HCT116 (cell line): ENCODE measurements around the gene DTD1. TPM values are rescaled to one million over a fixed set of nuclear protein-coding genes. Genes with fewer than 3 reads are reported as not detected.

Source experiments
- ATAC-seq: fragments of 200-7000 bp; cut with Tn5 transposase; 2 replicates; pipeline ENCODE4 v1.9.1; 2020; ENCODE audit warnings: mild to moderate bottlenecking, moderate library complexity
- BruUV-seq: library from RNA; stranded (reverse); fragments of 400-500 nt; replicated peaks from 2 replicates; lab custom pipeline; 2021; lab: Mats Ljungman, UMichigan
- CTCF ChIA-PET: fragments of 300-600 bp; sonication (Branson Sonifier 250); formaldehyde crosslinking; loops from one replicate; lab custom pipeline; 2021; ENCODE audit warnings: antibody characterized with exemption; lab: Charles Lee
- POLR2A ChIA-PET: fragments of 300-600, 350-600 bp; sonication (Branson Sonifier 250); formaldehyde crosslinking; loops from one replicate; lab custom pipeline; 2021; ENCODE audit warnings: antibody characterized with exemption; lab: Charles Lee
- RAD21 ChIA-PET, 2 experiments: fragments of 300-600 bp; sonication (Branson Sonifier 250); formaldehyde crosslinking; loops; one replicate each; lab custom pipeline; 2023; ENCODE audit warnings: low total read pairs in 2 of 2; ENCODE audit not compliant: uncharacterized antibody in 2 of 2, unreplicated experiment in 2 of 2, low non-redundant PET in 1 of 2; lab: Charles Lee
- DNase-seq: peaks from one replicate; pipeline ENCODE4 v3.0.0-alpha.2; 2010; ENCODE audit warnings: low read depth, low spot score
- H2AFZ ChIP-seq: fragments of 200-600 bp; shearing (Covaris generic), sonication (generic); 2 replicates; pipeline ENCODE4 v1.6.1; 2017; ENCODE audit warnings: low read depth, mixed run types, mixed read lengths, antibody characterized with exemption, low read length; ENCODE audit not compliant: poor library complexity, severe bottlenecking
- H3K27ac ChIP-seq: 2 replicates; pipeline ENCODE4 v1.5.1; 2012; ENCODE audit warnings: low read depth, low read length
- H3K27me3 ChIP-seq: fragments of 200-600 bp; sonication (generic); 2 replicates; pipeline ENCODE4 v1.6.1; 2016; ENCODE audit warnings: mixed run types, low read length, mixed read lengths; ENCODE audit not compliant: insufficient read depth
- H3K36me3 ChIP-seq, 2 experiments: fragments of 200-500 bp in 1 of 2; fragments of 200-600 bp in 1 of 2; sonication (Bioruptor generic) in 1 of 2; sonication (generic) in 1 of 2; 2 replicates each; pipeline versions ENCODE4 v1.5.1 to v1.6.1; 2014 to 2016; ENCODE audit warnings: low read length in 2 of 2, inconsistent platforms in 1 of 2, mixed read lengths in 1 of 2, mixed run types in 1 of 2; ENCODE audit not compliant: insufficient read depth in 2 of 2, control insufficient read depth in 1 of 2
- H3K4me1 ChIP-seq, 2 experiments: fragments of 200-600 bp in 1 of 2; sonication (generic) in 1 of 2; 2 replicates each; pipeline versions ENCODE4 v1.5.1 to v1.6.1; 2012 to 2017; ENCODE audit warnings: low read length in 2 of 2, inconsistent platforms in 1 of 2, mild to moderate bottlenecking in 1 of 2, mixed read lengths in 1 of 2, mixed run types in 1 of 2, moderate library complexity in 1 of 2; ENCODE audit not compliant: insufficient read depth in 2 of 2, control insufficient read depth in 1 of 2
- H3K4me2 ChIP-seq: fragments of 200-600 bp; sonication (generic); 2 replicates; pipeline ENCODE4 v1.6.1; 2017; ENCODE audit warnings: mixed run types, low read length, mixed read lengths
- H3K4me3 ChIP-seq, 2 experiments: fragments of 200-600 bp in 1 of 2; sonication (generic) in 1 of 2; replicated peaks in 1 of 2; 2 replicates each; pipeline ENCODE4 v1.5.1; 2011 to 2016; ENCODE audit warnings: low read length in 2 of 2, control low read depth in 1 of 2, low read depth in 1 of 2, mild to moderate bottlenecking in 1 of 2, mixed read lengths in 1 of 2, mixed run types in 1 of 2
- H3K79me2 ChIP-seq: fragments of 200-600 bp; sonication (generic); 2 replicates; pipeline ENCODE4 v1.6.1; 2017; ENCODE audit warnings: mild to moderate bottlenecking, mixed run types, low read length, moderate library complexity, mixed read lengths; ENCODE audit not compliant: insufficient read depth
- H3K9ac ChIP-seq: fragments of 200-600 bp; sonication (generic); 2 replicates; pipeline ENCODE4 v1.6.1; 2016; ENCODE audit warnings: low read length, mixed read lengths
- H3K9me2 ChIP-seq: fragments of 200-600 bp; sonication (generic), shearing (Covaris generic); 2 replicates; pipeline ENCODE4 v1.6.1; 2017; ENCODE audit warnings: mixed run types, mild to moderate bottlenecking, moderate library complexity; ENCODE audit not compliant: insufficient read depth
- H3K9me3 ChIP-seq, 2 experiments: fragments of 200-500 bp in 1 of 2; fragments of 200-600 bp in 1 of 2; sonication (Bioruptor generic) in 1 of 2; sonication (generic) in 1 of 2; 2 replicates each; pipeline ENCODE4 v1.6.1; 2014 to 2017; ENCODE audit warnings: low read length in 2 of 2, mixed read lengths in 2 of 2, inconsistent platforms in 1 of 2, low read depth in 1 of 2, mild to moderate bottlenecking in 1 of 2, mixed run types in 1 of 2, moderate library complexity in 1 of 2; ENCODE audit not compliant: control insufficient read depth in 1 of 2, insufficient read depth in 1 of 2
- H4K20me1 ChIP-seq: fragments of 200-600 bp; sonication (generic), shearing (Covaris generic); 2 replicates; pipeline ENCODE4 v1.6.1; 2017; ENCODE audit warnings: mixed run types, mild to moderate bottlenecking, moderate library complexity; ENCODE audit not compliant: insufficient read depth
- ATF3 ChIP-seq: IDR thresholded peaks from 2 replicates; pipeline ENCODE4 v1.6.1; 2012
- CEBPB ChIP-seq: IDR thresholded peaks from 2 replicates; pipeline ENCODE4 v1.6.1; 2012; ENCODE audit warnings: low read depth
- CTCF ChIP-seq, 3 experiments: fragments of 200-600 bp in 1 of 3; sonication (generic) in 1 of 3; IDR thresholded peaks in 2 of 3; conservative IDR thresholded peaks in 1 of 3; 2 replicates each; pipeline ENCODE4 v1.5.1; 2012 to 2017; ENCODE audit warnings: low read depth in 2 of 3, low read length in 2 of 3, antibody characterized with exemption in 1 of 3, borderline replicate concordance in 1 of 3, control low read depth in 1 of 3, mild to moderate bottlenecking in 1 of 3, mixed read lengths in 1 of 3, mixed run types in 1 of 3, moderate library complexity in 1 of 3; ENCODE audit not compliant: insufficient read depth in 1 of 3
- EGR1 ChIP-seq: IDR thresholded peaks from 2 replicates; pipeline ENCODE4 v1.6.1; 2012; ENCODE audit warnings: low read depth
- ELF1 ChIP-seq: IDR thresholded peaks from 2 replicates; pipeline ENCODE4 v1.6.1; 2012; ENCODE audit warnings: low read depth, borderline replicate concordance
- EZH2phosphoT487 ChIP-seq: fragments of 200-600 bp; IDR thresholded peaks from 2 replicates; pipeline ENCODE4 v1.6.1; 2018; ENCODE audit warnings: antibody characterized with exemption, borderline replicate concordance
- FOSL1 ChIP-seq: IDR thresholded peaks from 2 replicates; pipeline ENCODE4 v1.6.1; 2012; ENCODE audit warnings: low read depth
- MAX ChIP-seq: IDR thresholded peaks from 2 replicates; pipeline ENCODE4 v1.6.1; 2012
- POLR2A ChIP-seq: IDR thresholded peaks from 2 replicates; pipeline ENCODE4 v1.7.0; 2011; ENCODE audit warnings: borderline replicate concordance; ENCODE audit not compliant: insufficient read depth, insufficient read length; ENCODE audit errors: extremely low read depth
- POLR2AphosphoS5 ChIP-seq: IDR thresholded peaks from 2 replicates; pipeline ENCODE4 v1.6.1; 2011; ENCODE audit warnings: mild to moderate bottlenecking, low read depth, low read length, moderate library complexity
- RAD21 ChIP-seq: IDR thresholded peaks from 2 replicates; pipeline ENCODE4 v1.6.1; 2012; ENCODE audit warnings: low read depth, mild to moderate bottlenecking
- SIN3A ChIP-seq: IDR thresholded peaks from 2 replicates; pipeline ENCODE4 v1.6.1; 2012; ENCODE audit warnings: low read depth
- SP1 ChIP-seq: IDR thresholded peaks from 2 replicates; pipeline ENCODE4 v1.6.1; 2012; ENCODE audit warnings: low read depth
- TCF7L2 ChIP-seq: IDR thresholded peaks from 2 replicates; pipeline ENCODE4 v1.7.0; 2011; ENCODE audit warnings: borderline replicate concordance, inconsistent platforms; ENCODE audit not compliant: insufficient read depth, insufficient read length; ENCODE audit errors: extremely low read depth
- ZNF274 ChIP-seq: fragments of 200-500 bp; sonication (Bioruptor generic); IDR thresholded peaks from 2 replicates; pipeline ENCODE4 v1.6.1; 2014; ENCODE audit warnings: mild to moderate bottlenecking, low read depth, low read length, inconsistent platforms
- intact Hi-C: fragments of 100-400 bp; cut with micrococcal nuclease; formaldehyde crosslinking; loops from 2 replicates; pipeline ENCODE4 v1.10.0; 2022
- total RNA-seq: library from RNA; stranded (reverse); gene quantifications from one replicate; pipeline ENCODE4 v1.2.1, GENCODE V29; 2021; ENCODE audit not compliant: unreplicated experiment
- TF ChIP-seq, protein P1 (sequence below): IDR thresholded peaks from 2 replicates; pipeline ENCODE4 v1.6.1; 2012; ENCODE audit warnings: low read depth

DTD1 gene
- total RNA-seq, 1 experiment from 2014 or later: 54.5 TPM

DNA sequence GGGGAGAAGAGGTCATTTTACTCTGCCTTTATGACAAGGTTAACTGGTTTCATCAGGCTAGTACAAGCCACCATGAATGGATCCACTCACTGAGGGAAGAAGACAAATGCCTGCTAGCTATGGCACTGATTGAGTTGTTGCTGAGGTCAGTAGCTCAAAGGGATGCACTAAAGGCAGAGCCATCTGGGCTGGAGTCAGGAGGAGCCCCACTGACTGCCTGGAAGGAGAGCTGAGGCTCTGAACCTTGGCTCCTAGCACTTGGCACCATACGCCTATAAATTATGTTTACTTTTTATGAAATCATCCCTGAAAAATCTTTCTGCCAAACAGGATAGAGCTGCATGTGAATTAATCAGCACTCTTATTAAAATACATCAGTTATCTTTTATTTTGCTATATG is 104.6 kb downstream of the DTD1 start:
- Histone ChIP-seq H3K36me3 (no peaks in the 10 kb centered on the region), H2AFZ (no peak overlapping the region), H4K20me1 (no peaks in the 10 kb centered on the region), H3K27me3 (no peaks in the 10 kb centered on the region), H3K4me2 (no peak overlapping the region), H3K4me1 (no peaks in the 10 kb centered on the region), H3K9ac (no peak overlapping the region), H3K27ac (no peak overlapping the region), H3K9me2 (no peaks in the 10 kb centered on the region), H3K9me3 (no peaks in the 10 kb centered on the region), H3K79me2 (no peaks in the 10 kb centered on the region), H3K4me3 (no peak overlapping the region)
- DNase-seq: no peak
- TF ChIP-seq, protein P1, sequence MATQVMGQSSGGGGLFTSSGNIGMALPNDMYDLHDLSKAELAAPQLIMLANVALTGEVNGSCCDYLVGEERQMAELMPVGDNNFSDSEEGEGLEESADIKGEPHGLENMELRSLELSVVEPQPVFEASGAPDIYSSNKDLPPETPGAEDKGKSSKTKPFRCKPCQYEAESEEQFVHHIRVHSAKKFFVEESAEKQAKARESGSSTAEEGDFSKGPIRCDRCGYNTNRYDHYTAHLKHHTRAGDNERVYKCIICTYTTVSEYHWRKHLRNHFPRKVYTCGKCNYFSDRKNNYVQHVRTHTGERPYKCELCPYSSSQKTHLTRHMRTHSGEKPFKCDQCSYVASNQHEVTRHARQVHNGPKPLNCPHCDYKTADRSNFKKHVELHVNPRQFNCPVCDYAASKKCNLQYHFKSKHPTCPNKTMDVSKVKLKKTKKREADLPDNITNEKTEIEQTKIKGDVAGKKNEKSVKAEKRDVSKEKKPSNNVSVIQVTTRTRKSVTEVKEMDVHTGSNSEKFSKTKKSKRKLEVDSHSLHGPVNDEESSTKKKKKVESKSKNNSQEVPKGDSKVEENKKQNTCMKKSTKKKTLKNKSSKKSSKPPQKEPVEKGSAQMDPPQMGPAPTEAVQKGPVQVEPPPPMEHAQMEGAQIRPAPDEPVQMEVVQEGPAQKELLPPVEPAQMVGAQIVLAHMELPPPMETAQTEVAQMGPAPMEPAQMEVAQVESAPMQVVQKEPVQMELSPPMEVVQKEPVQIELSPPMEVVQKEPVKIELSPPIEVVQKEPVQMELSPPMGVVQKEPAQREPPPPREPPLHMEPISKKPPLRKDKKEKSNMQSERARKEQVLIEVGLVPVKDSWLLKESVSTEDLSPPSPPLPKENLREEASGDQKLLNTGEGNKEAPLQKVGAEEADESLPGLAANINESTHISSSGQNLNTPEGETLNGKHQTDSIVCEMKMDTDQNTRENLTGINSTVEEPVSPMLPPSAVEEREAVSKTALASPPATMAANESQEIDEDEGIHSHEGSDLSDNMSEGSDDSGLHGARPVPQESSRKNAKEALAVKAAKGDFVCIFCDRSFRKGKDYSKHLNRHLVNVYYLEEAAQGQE: no peak
- no peak for TF ChIP-seq SP1
- ChIA-PET POLR2A (interaction anchor here (0.7 kb wide), 1 partner anchor 195 kb away, joined by 3 read pairs; the partner anchor contains the start of gene RBBP9), RAD21 (no interaction called here), CTCF (no interaction called here)
- no peak for ATAC-seq
- BruUV-seq: no TSS peak
- intact Hi-C loops: no loop called here

DNA sequence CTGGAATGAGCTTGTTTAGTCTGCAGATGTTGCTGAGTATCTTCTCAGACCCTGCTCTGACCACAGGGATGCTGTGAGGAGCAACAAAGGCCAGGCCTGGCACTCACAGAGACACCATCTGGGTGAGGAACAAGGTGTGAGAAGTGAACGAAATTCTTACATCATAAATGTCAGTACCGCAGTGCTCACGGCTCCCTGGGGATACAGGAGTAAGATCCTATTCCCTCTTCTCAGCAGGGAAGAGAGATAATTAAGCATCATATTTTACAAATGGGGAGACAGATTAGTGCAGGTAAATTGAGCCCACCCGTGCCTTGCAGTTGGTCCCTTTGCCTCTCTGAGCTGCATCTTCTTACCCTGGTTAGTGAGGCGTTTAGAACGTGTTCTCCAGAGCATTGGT is 106.2 kb downstream of the DTD1 start:
- H3K4me2 ChIP-seq: no peak overlapping the region
- no peaks in the 10 kb centered on the region for H3K79me2 ChIP-seq
- H3K9me2 ChIP-seq: no peaks in the 10 kb centered on the region
- no peaks in the 10 kb centered on the region for H3K36me3 ChIP-seq
- no peak for DNase-seq
- H3K9me3 ChIP-seq: no peaks in the 10 kb centered on the region
- no peak overlapping the region for H2AFZ ChIP-seq
- no peak overlapping the region for H3K9ac ChIP-seq
- no peaks in the 10 kb centered on the region for H4K20me1 ChIP-seq
- no peaks in the 10 kb centered on the region for H3K4me1 ChIP-seq
- no TSS peak for BruUV-seq
- TF ChIP-seq CEBPB: no peak
- no peak for TF ChIP-seq ZNF274
- no peak for TF ChIP-seq EZH2phosphoT487
- no peak for TF ChIP-seq CTCF (IDR thresholded peaks at IDR 0.05 in 2 of 3, conservative IDR thresholded peaks at IDR 0.05 in 1 of 3; ENCODE audit: borderline replicate concordance in 1 of 3, insufficient read depth in 1 of 3, low read depth in 2 of 3, low read length in 2 of 3)
- TF ChIP-seq POLR2AphosphoS5: no peak
- no peak for TF ChIP-seq MAX
- TF ChIP-seq SIN3A: no peak
- no peak for TF ChIP-seq SP1
- TF ChIP-seq EGR1: no peak
- no peak for TF ChIP-seq ELF1
- no peak for TF ChIP-seq RAD21
- TF ChIP-seq TCF7L2: no peak
- TF ChIP-seq POLR2A: no peak
- TF ChIP-seq ATF3: no peak
- no peak for TF ChIP-seq FOSL1
- POLR2A ChIA-PET: no interaction called here
- ATAC-seq: no peak
- RAD21 ChIA-PET: no interaction called here
- CTCF ChIA-PET: no interaction called here
- no peaks in the 10 kb centered on the region for H3K27me3 ChIP-seq
- intact Hi-C loops: no loop called here
- H3K4me3 ChIP-seq: no peak overlapping the region
- H3K27ac ChIP-seq: no peak overlapping the region
